ENCODE data around the gene MAP2K2. TPM values are rescaled to one million over a fixed set of nuclear protein-coding genes. Genes with fewer than 3 reads are reported as not detected.

MAP2K2 gene
- total and polyA plus RNA-seq, 4 donors: 40.3 to 72.7 (median 54.1) TPM

GRCh38 chr19:4067396-4068046 lies 56.4 kb downstream of the MAP2K2 start:
- H3K9me3 ChIP-seq (ENCODE audit: control insufficient read depth in 4 of 4, low read length in 3 of 4): no peaks in the 10 kb centered on the region
- DNase-seq (ENCODE audit: low spot score): no peak

GRCh38 chr19:4066682-4067395 lies 57.1 kb downstream of the MAP2K2 start, which contains the start of gene ZBTB7A:
TSS of gene ZBTB7A (minus strand) at chr19:4066899. CDS start at chr19:4055232, 11,667 bp downstream.
- Histone ChIP-seq H3K27me3 (ENCODE audit: control insufficient read depth in 4 of 4, insufficient read depth in 4 of 4, low read length in 3 of 4) (no peaks in the 10 kb centered on the region), H3K9ac (ENCODE audit: low read depth in 1 of 2, low read length in 2 of 2) (peak within 1 kb of the TSS in 1 of 2 donors; percentile 31), H3K27ac (ENCODE audit: low read depth in 1 of 2, low read length in 2 of 2) (peak within 1 kb of the TSS; percentile 90 to 93), H3K4me3 (ENCODE audit: low read depth in 1 of 3, low read length in 3 of 3) (peak within 1 kb of the TSS; percentile 72 to 99 (median 75)), H3K4me1 (ENCODE audit: control insufficient read depth in 4 of 4, insufficient read depth in 4 of 4, low read length in 3 of 4) (peaks cover 18 to 31% (median 24%) of the 10 kb centered on the region in 4 donors), H3K36me3 (ENCODE audit: control insufficient read depth in 4 of 4, insufficient read depth in 3 of 4, low read depth in 1 of 4, low read length in 3 of 4) (peaks cover 0 to 4% (median 0%) of the 10 kb centered on the region in 4 donors), H3K9me3 (ENCODE audit: control insufficient read depth in 4 of 4, low read length in 3 of 4) (no peaks in the 10 kb centered on the region)
- WGBS: under 1% methylated on average over 85 of the region's 85 CpGs
- DNase-seq (ENCODE audit: low spot score): peak; percentile 90
- TF ChIP-seq HNF4G (IDR thresholded peaks at IDR 0.05) (no peak), ATF3 (IDR thresholded peaks at IDR 0.05) (no peak), FOXA2 (IDR thresholded peaks at IDR 0.05) (no peak), RAD21 (IDR thresholded peaks at IDR 0.05) (no peak), RXRA (IDR thresholded peaks at IDR 0.05) (no peak), SP1 (IDR thresholded peaks at IDR 0.05) (no peak), GABPA (IDR thresholded peaks at IDR 0.05 in 1 of 2, conservative IDR thresholded peaks at IDR 0.05 in 1 of 2) (no peak), ZBTB33 (IDR thresholded peaks at IDR 0.05) (no peak), YY1 (IDR thresholded peaks at IDR 0.05) (no peak)

More at GRCh38 chr19:4067396-4068046, 56.4 kb downstream of the MAP2K2 start:
- peaks cover 11 to 24% (median 17%) of the 10 kb centered on the region in 4 donors for H3K4me1 ChIP-seq (ENCODE audit: control insufficient read depth in 4 of 4, insufficient read depth in 4 of 4, low read length in 3 of 4)
- H3K27me3 ChIP-seq (ENCODE audit: control insufficient read depth in 4 of 4, insufficient read depth in 4 of 4, low read length in 3 of 4): no peaks in the 10 kb centered on the region
- H3K36me3 ChIP-seq (ENCODE audit: control insufficient read depth in 4 of 4, insufficient read depth in 3 of 4, low read depth in 1 of 4, low read length in 3 of 4): peaks cover 0 to 4% (median 0%) of the 10 kb centered on the region in 4 donors
- 1% methylated on average over 58 of the region's 58 CpGs for WGBS
- no peak for TF ChIP-seq CTCF (IDR thresholded peaks at IDR 0.05; ENCODE audit: low read depth, low read length, missing input control)
- TF ChIP-seq HNF4G (IDR thresholded peaks at IDR 0.05): no peak
- TF ChIP-seq MAX (IDR thresholded peaks at IDR 0.05): no peak
- TF ChIP-seq EGR1 (IDR thresholded peaks at IDR 0.05; ENCODE audit: low read depth in 2 of 2): no peak
- TF ChIP-seq ZBTB33 (IDR thresholded peaks at IDR 0.05): no peak
- no peak for TF ChIP-seq NR2F2 (IDR thresholded peaks at IDR 0.05)
- no peak for TF ChIP-seq ATF3 (IDR thresholded peaks at IDR 0.05)
- TF ChIP-seq FOXA2 (IDR thresholded peaks at IDR 0.05): no peak
- TF ChIP-seq SP1 (IDR thresholded peaks at IDR 0.05): no peak
- no peak for TF ChIP-seq TAF1 (conservative IDR thresholded peaks at IDR 0.05)
- no peak for TF ChIP-seq RAD21 (IDR thresholded peaks at IDR 0.05)
- TF ChIP-seq JUND (IDR thresholded peaks at IDR 0.05): no peak
- TF ChIP-seq RXRA (IDR thresholded peaks at IDR 0.05): no peak
- H3K9ac ChIP-seq (ENCODE audit: low read depth in 1 of 2, low read length in 2 of 2): peak overlapping the region in 1 of 2 donors; percentile 31
- peak overlapping the region; percentile 83 to 93 for H3K27ac ChIP-seq (ENCODE audit: low read depth in 1 of 2, low read length in 2 of 2)
- H3K4me3 ChIP-seq (ENCODE audit: low read depth in 1 of 3, low read length in 3 of 3): peak overlapping the region in 2 of 3 donors; percentile 68 to 99

Measured in liver (tissue), 9 donors.